Uterus (tissue), 2 donors: ENCODE data around the gene PTPN20.
"Not testable (repeated sequence)": the region's sequence is repeated elsewhere in the genome, so short reads cannot be mapped to it uniquely, and the experiment has no call there.

ENCODE experiments used
- CTCF ChIP-seq, 4 experiments: fragments of 200-600 bp in 2 of 4; fragments of 450-650 bp in 2 of 4; sonication (generic) in 2 of 4; IDR thresholded peaks; one replicate each; pipeline ENCODE4 v1.5.1; 2016 to 2019; ENCODE audit warnings: antibody characterized with exemption in 4 of 4, mild to moderate bottlenecking in 2 of 4, moderate library complexity in 1 of 4
- POLR2A ChIP-seq, 2 donors: fragments of 450-650 bp; IDR thresholded peaks; one replicate each; pipeline ENCODE4 v1.6.1; 2016; ENCODE audit warnings: antibody characterized with exemption in 2 of 2, mild to moderate bottlenecking in 1 of 2, moderate library complexity in 1 of 2

DNA sequence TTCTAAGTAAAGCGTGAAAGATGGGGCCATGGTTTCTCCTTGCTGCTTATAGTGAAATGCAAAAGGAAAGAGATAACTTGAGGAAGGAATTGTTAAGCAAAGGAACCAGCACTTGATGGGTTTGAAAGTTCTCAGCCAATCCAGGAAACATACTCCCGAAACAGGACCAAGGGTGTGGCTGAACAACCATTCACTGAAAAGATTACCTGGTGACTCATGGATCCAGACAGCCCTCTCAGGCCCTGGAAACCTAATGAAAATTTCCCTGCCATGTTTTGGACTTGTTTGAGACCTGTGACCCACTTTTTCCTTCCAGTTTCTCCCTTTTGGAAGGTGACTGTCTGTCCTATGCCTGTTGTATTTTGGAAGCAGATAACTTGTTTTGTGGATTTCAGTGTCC lies 11.3 kb downstream of the PTPN20 start:
- not testable (repeated sequence) for TF ChIP-seq CTCF, POLR2A (IDR thresholded peaks at IDR 0.05)
